HEK293 (cell line): ENCODE results near the gene IFI27L1.

ENCODE experiments used
- CTCF ChIA-PET: fragments of 350-600 bp; formaldehyde crosslinking; extraction: SDS; loops from one replicate; lab custom pipeline; 2021; ENCODE audit warnings: antibody characterized with exemption; lab: Yijun Ruan, JAX
- POLR2A ChIA-PET: fragments of 300-600 bp; formaldehyde crosslinking; extraction: SDS; loops from one replicate; lab custom pipeline; 2020; ENCODE audit warnings: antibody characterized with exemption, inconsistent platforms; lab: Yijun Ruan, JAX
- H3K27ac ChIP-seq: fragments of 200-500 bp; sonication (Bioruptor generic); 2 replicates; pipeline ENCODE4 v1.5.1; 2014; ENCODE audit warnings: low read depth, low read length, control low read depth, inconsistent platforms; ENCODE audit errors: extremely low read depth
- H3K36me3 ChIP-seq, 2 experiments: fragments of 200-500 bp in 1 of 2; sonication (Bioruptor generic) in 1 of 2; 1 replicate in 1 of 2; 2 replicates in 1 of 2; pipeline ENCODE4 v1.5.1; 2014 to 2017; ENCODE audit warnings: inconsistent platforms in 2 of 2, low read length in 2 of 2; ENCODE audit not compliant: control insufficient read depth in 2 of 2, insufficient read depth in 1 of 2
- H3K4me1 ChIP-seq: fragments of 200-500 bp; sonication (Bioruptor generic); 2 replicates; pipeline ENCODE4 v1.5.1; 2014; ENCODE audit warnings: mild to moderate bottlenecking, low read length, inconsistent platforms; ENCODE audit not compliant: control insufficient read depth, insufficient read depth
- H3K4me3 ChIP-seq: 2 replicates; pipeline ENCODE4 v1.5.1; 2011; ENCODE audit warnings: low read depth, mild to moderate bottlenecking, control low read depth, low read length, moderate library complexity
- H3K9me3 ChIP-seq: fragments of 200-500 bp; sonication (Bioruptor generic); 2 replicates; pipeline ENCODE4 v1.5.1; 2014; ENCODE audit warnings: low read depth, low read length, inconsistent platforms; ENCODE audit not compliant: control insufficient read depth, insufficient read depth
- FEZF1 ChIP-seq: fragments of 450-650 bp; formaldehyde crosslinking; IDR thresholded peaks from 2 replicates; pipeline ENCODE4 v1.5.1; 2016; ENCODE audit warnings: missing biosample characterization, missing genetic modification characterization
- IKZF3 ChIP-seq: fragments of 450-650 bp; IDR thresholded peaks from 2 replicates; pipeline ENCODE4 v1.5.0; 2018; ENCODE audit warnings: missing biosample characterization, mild to moderate bottlenecking, missing genetic modification characterization, moderate library complexity
- ZBTB17 ChIP-seq: fragments of 450-650 bp; formaldehyde crosslinking; IDR thresholded peaks from 2 replicates; pipeline ENCODE4 v1.5.1; 2016; ENCODE audit warnings: missing biosample characterization, missing genetic modification characterization
- ZNF621 ChIP-seq: fragments of 450-650 bp; formaldehyde crosslinking; IDR thresholded peaks from 2 replicates; pipeline ENCODE4 v1.5.1; 2017; ENCODE audit warnings: missing biosample characterization, missing genetic modification characterization
- ZNF768 ChIP-seq: fragments of 450-650 bp; formaldehyde crosslinking; IDR thresholded peaks from 2 replicates; pipeline ENCODE4 v1.5.1; 2018; ENCODE audit warnings: missing biosample characterization, mild to moderate bottlenecking, missing genetic modification characterization
- ZNF777 ChIP-seq: fragments of 450-650 bp; formaldehyde crosslinking; IDR thresholded peaks from 2 replicates; pipeline ENCODE4 v1.5.1; 2017; ENCODE audit warnings: missing biosample characterization, missing genetic modification characterization, borderline replicate concordance
- TF ChIP-seq, protein P1 (sequence below): fragments of 450-650 bp; formaldehyde crosslinking; IDR thresholded peaks from 2 replicates; pipeline ENCODE4 v1.5.1; 2017; ENCODE audit warnings: missing biosample characterization, missing genetic modification characterization
- TF ChIP-seq, protein P2 (sequence below): fragments of 450-650 bp; formaldehyde crosslinking; IDR thresholded peaks from 2 replicates; pipeline ENCODE4 v1.5.1; 2016; ENCODE audit warnings: missing biosample characterization, missing genetic modification characterization
- TF ChIP-seq, protein P3 (sequence below): fragments of 450-650 bp; formaldehyde crosslinking; IDR thresholded peaks from 2 replicates; pipeline ENCODE4 v1.5.1; 2016; ENCODE audit warnings: missing biosample characterization, missing genetic modification characterization

The IFI27L1 gene

DNA sequence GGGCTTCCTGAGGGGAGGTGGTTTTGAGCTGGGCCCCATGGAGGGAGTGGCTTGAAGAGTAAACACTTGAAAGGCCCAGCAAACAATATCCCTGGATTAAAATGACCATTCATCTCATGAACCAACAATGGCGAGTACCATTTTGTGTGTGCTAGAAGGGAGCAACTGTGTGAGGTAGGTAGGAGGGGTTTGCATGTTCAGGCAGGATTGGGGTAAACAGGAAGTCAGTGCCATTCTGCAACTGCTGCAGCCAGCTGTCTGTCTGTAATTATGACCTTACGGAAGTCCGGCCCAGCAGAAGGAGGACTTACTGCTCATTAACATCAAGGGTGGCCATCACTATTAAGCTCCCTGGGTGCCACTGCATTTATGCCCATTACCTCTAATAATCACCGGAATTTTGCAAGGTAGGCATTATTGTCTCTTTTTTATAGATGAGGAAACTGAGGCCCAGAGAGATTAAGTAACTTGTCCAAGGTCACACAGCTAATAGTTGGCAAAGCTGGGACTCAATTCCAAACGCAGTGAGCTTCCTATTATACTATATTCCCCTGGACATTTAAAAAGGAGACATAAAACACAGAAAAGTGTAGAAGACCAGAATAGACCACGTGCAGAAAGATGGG is 64.9 kb downstream of the IFI27L1 start:
- ChIA-PET CTCF (interaction anchor here (1.6 to 2.5 kb wide), 3 partner anchors 9 to 110 kb away, joined by 4 to 8 read pairs (median 7); no protein-coding TSS in a partner anchor), POLR2A (interaction anchor here (0.6 kb wide), 1 partner anchor 27 kb away, joined by 3 read pairs; no protein-coding TSS in a partner anchor)
- TF ChIP-seq, protein P1, sequence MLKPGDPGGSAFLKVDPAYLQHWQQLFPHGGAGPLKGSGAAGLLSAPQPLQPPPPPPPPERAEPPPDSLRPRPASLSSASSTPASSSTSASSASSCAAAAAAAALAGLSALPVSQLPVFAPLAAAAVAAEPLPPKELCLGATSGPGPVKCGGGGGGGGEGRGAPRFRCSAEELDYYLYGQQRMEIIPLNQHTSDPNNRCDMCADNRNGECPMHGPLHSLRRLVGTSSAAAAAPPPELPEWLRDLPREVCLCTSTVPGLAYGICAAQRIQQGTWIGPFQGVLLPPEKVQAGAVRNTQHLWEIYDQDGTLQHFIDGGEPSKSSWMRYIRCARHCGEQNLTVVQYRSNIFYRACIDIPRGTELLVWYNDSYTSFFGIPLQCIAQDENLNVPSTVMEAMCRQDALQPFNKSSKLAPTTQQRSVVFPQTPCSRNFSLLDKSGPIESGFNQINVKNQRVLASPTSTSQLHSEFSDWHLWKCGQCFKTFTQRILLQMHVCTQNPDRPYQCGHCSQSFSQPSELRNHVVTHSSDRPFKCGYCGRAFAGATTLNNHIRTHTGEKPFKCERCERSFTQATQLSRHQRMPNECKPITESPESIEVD (tag by site-specific recombination) = no peak
- TF ChIP-seq, protein P2, sequence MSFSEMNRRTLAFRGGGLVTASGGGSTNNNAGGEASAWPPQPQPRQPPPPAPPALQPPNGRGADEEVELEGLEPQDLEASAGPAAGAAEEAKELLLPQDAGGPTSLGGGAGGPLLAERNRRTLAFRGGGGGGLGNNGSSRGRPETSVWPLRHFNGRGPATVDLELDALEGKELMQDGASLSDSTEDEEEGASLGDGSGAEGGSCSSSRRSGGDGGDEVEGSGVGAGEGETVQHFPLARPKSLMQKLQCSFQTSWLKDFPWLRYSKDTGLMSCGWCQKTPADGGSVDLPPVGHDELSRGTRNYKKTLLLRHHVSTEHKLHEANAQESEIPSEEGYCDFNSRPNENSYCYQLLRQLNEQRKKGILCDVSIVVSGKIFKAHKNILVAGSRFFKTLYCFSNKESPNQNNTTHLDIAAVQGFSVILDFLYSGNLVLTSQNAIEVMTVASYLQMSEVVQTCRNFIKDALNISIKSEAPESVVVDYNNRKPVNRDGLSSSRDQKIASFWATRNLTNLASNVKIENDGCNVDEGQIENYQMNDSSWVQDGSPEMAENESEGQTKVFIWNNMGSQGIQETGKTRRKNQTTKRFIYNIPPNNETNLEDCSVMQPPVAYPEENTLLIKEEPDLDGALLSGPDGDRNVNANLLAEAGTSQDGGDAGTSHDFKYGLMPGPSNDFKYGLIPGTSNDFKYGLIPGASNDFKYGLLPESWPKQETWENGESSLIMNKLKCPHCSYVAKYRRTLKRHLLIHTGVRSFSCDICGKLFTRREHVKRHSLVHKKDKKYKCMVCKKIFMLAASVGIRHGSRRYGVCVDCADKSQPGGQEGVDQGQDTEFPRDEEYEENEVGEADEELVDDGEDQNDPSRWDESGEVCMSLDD (tag by site-specific recombination) = no peak
- TF ChIP-seq FEZF1 (tag by site-specific recombination) (peak; percentile 72), ZNF621 (no peak), IKZF3 (tag by site-specific recombination) (no peak), ZNF768 (tag by site-specific recombination) (peak; percentile 51; the same call in 1 of the 2 replicates), ZBTB17 (no peak), ZNF777 (tag by site-specific recombination) (no peak)
- TF ChIP-seq, protein P3, sequence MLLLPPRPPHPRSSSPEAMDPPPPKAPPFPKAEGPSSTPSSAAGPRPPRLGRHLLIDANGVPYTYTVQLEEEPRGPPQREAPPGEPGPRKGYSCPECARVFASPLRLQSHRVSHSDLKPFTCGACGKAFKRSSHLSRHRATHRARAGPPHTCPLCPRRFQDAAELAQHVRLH (tag by site-specific recombination) = no peak

More for the DNA sequence above, 64.9 kb downstream of the IFI27L1 start:
- Histone ChIP-seq H3K27ac (no peak overlapping the region), H3K4me3 (no peak overlapping the region), H3K4me1 (peaks cover 2% of the 10 kb centered on the region; the same call in 1 of the 2 replicates), H3K9me3 (no peaks in the 10 kb centered on the region), H3K36me3 (no peaks in the 10 kb centered on the region)
